CD4-positive, alpha-beta T cell treated with Interleukin-2 at 100 ng/mL for 4 hours (primary cell): ENCODE data around the gene RHOXF1.
"Not testable (repeated sequence)": the region's sequence is repeated elsewhere in the genome, so short reads cannot be mapped to it uniquely, and the experiment has no call there.

Source experiments
- DNase-seq: peaks from one replicate; pipeline ENCODE4 v3.0.0-alpha.2; 2020; ENCODE audit warnings: low spot score

RHOXF1 gene, protein sequence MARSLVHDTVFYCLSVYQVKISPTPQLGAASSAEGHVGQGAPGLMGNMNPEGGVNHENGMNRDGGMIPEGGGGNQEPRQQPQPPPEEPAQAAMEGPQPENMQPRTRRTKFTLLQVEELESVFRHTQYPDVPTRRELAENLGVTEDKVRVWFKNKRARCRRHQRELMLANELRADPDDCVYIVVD

GRCh38 chrX:120115438-120115963 is at the start of gene RHOXF1:
TSS of gene RHOXF1 (minus strand) at chrX:120115913. CDS start at chrX:120115862, 51 bp downstream.
- DNase-seq: no peak

GRCh38 chrX:120159086-120159485 is 43.4 kb upstream of the RHOXF1 start:
- not testable (repeated sequence) for DNase-seq

DNA sequence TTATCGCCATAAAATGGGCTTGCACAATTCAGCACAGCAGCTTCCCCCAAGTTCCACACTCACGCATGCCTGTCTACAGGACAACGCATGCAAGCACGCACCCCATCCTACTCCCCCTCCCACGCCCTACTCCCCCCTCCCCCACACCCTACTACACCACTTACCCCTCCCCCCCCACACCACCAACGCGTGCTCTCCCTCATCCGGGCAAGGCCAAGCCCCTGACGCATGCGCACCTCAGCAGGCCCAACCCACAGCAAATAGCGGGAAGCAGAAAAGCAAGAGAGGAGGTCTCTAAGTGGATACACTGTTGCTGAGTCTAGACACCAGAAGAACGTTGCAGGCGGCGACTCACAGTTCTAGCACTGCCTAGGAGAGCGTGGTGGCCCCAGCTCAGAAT is 42.6 kb upstream of the RHOXF1 start, which contains the start of gene RHOXF2:
TSS of gene RHOXF2 (plus strand) at position 301 of the 400 bp plus-strand sequence. CDS start 138 bp downstream, outside the sequence.
- not testable (repeated sequence) for DNase-seq

DNA sequence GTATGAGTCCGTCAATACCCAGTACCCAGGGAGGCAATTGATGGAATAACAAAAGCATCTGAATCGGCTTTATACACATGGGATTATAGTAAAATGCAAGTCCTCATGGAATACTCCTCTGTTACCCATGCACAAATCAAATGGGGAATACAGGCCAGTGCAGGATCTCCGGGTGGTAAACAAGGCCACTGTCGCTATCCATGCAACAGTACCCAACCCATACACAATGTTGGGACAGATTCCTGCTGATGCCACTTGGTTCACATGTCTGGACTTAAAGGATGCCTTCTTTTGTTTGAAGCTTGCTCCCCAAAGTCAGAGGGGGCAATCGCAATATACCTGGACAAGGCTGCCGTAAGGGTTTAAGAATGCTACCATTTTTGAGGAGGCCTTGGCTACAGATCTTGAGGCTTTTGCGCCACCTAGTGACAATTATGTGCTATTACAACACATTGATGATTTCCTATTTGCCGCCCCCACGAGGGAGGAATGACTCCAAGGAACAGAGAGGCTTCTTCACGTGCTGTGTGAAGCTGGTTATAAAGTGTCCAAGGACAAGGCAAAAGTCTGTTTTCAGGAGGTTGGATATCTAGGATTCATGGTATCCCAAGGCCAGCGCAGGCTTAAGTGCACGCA is 34.5 kb upstream of the RHOXF1 start:
- DNase-seq: not testable (repeated sequence)

GRCh38 chrX:120147537-120147936 is 31.8 kb upstream of the RHOXF1 start:
- DNase-seq: no peak

- not testable (repeated sequence) for DNase-seq
These were observed 30.6 kb upstream of the RHOXF1 start for GRCh38 chrX:120146323-120146722.

- DNase-seq: no peak
These were observed 29.7 kb upstream of the RHOXF1 start for GRCh38 chrX:120145295-120145925.

DNA sequence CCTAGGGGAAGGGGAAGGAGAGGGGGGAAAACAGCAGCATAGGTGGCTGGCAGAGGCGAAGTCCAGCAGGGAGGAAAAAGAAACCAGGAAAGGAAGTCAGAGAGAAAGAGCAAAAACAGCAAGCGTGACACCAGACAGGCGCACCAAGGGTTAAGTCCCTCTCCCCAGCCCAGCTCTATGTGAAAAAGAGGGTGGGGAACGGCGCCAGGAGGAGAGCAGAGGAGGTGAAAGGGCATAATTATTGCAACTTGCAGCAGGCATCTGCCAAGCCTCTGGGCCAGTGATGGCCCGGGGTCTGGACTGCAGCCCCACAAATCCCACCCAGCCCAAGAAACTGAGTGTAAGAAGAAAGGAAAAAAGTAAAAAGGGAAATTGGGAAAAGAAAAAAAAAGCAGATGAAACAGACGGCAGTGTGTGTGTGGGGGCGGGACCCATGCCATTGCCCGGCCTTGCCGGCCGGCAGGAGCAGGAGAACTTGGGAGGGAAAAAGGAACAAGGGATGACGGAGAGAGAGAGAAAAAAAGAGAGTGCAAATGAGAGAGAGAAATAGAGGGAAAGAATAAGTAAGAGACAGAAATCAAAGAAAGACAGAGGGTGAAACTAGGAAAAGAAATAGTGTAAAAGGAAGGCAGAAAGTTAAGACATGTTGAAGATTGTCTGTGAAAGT is 28.6 kb upstream of the RHOXF1 start:
- DNase-seq: no peak

DNA sequence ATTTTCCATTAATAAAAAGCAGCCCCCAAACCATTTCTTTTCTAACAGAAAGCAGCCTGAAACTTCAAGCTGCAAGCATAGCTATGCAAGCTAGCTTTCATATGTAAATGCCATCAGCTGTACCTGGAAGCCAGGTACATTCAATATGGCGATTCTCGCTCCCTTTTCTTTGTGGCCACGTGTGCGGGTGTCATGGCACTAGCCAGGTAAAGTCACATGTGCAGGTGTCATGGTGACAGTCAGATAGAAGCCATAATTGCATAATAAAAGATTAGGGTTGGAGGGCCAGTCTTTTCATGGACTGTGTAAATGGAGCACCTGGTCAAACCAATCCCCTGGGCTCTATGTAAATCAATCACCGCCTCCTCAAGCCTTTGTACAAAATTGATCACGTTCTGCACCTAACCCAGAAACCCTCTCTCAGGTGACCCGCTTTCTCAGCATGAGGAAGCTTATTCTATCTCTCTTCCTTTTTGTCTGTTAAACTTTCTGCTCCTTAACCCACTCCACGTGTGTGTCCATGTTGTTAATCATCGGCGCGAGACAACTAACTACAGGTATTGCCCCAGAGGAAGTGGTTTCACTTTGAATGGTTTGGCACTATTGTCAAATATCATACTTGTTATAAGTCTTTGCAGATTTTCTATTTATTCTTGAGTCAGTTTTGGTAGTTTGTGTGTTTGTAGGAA is 24.7 kb upstream of the RHOXF1 start:
- DNase-seq: no peak

DNA sequence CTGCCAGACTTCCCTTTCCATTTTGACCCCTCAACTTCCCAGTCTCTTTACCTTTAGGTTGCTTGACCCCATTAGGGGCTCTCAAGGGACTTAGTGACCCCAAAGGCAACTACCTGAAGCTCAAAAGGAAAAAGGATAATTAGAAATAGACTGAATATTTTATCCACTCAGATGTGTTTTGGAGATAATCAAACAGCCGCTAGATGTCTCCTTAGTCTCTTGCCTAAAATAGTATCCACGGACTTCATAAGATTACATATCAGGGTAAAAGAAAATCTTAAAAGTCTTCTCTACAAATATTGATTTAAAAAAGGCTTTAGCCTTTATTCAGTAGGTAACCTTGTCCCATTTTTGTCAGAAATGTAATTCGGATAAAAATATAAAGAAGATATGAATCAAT is 21.7 kb upstream of the RHOXF1 start:
- no peak for DNase-seq

GRCh38 chrX:120136840-120137239 is 21.1 kb upstream of the RHOXF1 start:
- no peak for DNase-seq

DNA sequence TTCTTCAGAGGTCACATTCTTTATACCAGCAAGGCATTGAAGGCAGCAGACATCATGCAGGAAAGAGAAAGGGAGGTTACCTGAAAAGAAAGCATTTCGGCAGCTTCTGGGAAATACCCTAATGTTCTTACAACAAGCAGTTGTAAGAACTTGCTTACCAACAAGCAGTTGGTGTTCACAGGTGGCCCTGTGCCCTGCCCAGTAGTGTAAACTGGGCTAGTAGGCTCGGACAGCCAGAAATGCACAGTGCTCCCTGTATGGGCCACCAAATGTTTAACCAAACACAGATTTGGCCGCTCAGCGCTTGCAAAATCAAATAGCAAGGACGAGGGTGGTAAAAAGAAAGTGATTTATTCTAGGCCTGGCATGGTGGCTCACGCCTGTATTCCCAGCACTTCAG is 20.4 kb upstream of the RHOXF1 start:
- DNase-seq: no peak

GRCh38 chrX:120128306-120128846 is 12.7 kb upstream of the RHOXF1 start:
- DNase-seq: not testable (repeated sequence)

- no peak for DNase-seq
These were observed 9.7 kb upstream of the RHOXF1 start for GRCh38 chrX:120125444-120125843.

- DNase-seq: no peak
These were observed 4.5 kb upstream of the RHOXF1 start for GRCh38 chrX:120120223-120120622.

DNA sequence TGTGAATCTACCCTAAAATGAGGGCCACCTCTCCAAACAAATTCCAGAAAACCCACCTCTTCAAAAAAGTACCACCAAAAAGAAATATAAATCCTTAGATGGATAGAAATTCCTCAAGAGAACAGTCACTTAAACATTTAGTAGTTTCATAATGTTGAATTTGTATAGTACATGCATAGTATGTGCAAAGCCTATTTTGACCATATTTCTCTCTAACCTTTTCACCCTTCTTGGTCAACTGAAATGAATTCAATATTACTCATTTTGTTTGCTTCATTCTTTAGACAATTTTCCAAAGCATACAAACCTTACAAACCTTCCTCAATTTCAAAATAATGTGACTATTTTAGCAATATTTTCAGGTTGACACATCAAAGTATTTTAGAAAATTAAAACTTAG is 4.1 kb downstream of the RHOXF1 start:
- no peak for DNase-seq

DNA sequence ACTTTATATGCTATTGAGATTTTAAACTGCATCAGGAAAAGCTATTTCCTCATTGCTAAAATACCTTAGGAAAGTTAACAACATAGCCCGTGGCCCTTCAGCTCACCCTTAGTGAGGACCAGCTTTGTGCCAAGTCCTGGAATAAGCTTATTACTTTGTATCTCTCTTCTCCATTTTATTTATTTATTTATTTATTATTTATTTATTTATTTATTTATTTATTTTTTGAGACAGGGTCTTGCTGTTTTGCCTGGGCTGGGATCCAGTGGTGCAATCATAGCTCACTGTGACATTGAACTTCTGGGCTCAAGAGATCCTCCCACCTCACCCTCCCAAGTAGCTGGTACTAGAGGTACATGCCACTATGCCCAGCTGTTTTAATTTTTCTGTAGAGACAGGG is 6.3 kb downstream of the RHOXF1 start:
- no peak for DNase-seq

DNA sequence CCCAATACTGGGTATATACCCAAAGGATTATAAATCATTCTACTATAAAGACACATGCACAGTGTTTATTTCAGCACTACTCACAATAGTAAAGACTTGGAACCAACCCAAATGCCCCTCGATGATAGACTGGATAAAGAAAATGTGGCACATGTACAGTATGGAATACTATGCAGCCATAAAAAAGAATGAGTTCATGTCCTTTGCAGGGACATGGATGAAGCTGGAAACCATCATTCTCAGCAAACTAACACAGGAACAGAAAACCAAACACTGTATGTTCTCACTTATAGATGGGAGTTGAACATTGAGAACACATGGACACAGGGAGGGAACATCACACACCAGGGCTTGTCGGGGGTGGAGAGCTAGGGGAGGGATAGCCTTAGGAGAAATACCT is 11.0 kb downstream of the RHOXF1 start:
- not testable (repeated sequence) for DNase-seq

DNA sequence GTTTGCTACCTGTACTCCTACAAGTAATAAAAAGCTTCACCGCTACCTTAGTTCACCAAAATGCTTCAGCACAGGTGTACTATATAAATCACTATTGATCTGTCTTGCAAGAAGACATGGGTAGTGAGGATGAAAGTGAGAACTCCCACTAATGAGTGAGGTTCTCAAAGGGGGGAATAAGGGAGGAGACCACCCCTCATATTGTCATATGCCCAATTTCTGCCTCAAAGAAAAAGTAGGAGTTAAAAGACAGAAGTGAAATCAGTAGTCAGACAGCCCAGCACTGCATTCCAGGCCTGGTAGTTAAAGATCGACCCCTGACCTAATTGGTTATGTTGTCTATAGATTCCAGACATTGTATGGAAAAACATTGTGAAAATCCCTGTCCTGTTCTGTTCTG is 14.7 kb downstream of the RHOXF1 start:
- not testable (repeated sequence) for DNase-seq

GRCh38 chrX:120090208-120090607 is 25.5 kb downstream of the RHOXF1 start:
- no peak for DNase-seq

- DNase-seq: no peak
These were observed 28.3 kb downstream of the RHOXF1 start for GRCh38 chrX:120087289-120088017.
